Measurements from ENCODE around the gene FOXL2NB. TPM values are rescaled to one million over a fixed set of nuclear protein-coding genes. Genes with fewer than 3 reads are reported as not detected.

FOXL2NB gene
- total RNA-seq, 1 experiment from 2014 or later = 0.31 TPM

DNA sequence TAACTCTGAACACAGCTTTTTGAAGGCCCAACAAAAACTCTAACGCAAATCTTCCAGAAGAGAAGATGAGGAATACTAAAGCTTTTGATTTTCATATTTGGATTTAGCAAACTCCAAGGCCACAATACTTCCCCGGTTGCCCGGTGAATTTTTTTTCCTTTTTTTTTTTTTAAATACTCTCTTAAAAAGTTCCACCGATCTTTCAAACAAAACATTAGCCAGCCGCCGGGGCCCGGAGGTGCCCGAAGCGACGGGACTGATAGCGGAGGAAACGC, 2.4 kb upstream of the FOXL2NB start:
- H3K27me3 Mint-ChIP-seq (ENCODE audit: low read depth) = peaks cover 98% of the 10 kb centered on the region
- WGBS (ENCODE audit: extremely low coverage, insufficient read length, low lambda C conversion rate) = no CpG with 5 or more reads among the region's 12 CpGs
- Histone ChIP-seq H2BK12ac (ENCODE audit: insufficient read length, low read depth, low read length) (no peak overlapping the region), H3K79me2 (ENCODE audit: insufficient read depth, low read length) (no peaks in the 10 kb centered on the region), H3K23me2 (ENCODE audit: insufficient read length, low read depth, low read length, poor library complexity, severe bottlenecking) (peaks cover 20% of the 10 kb centered on the region), H2BK120ac (ENCODE audit: low read depth, low read length, poor library complexity, severe bottlenecking) (no peak overlapping the region), H3K18ac (ENCODE audit: insufficient read length, low read depth, low read length) (no peak overlapping the region), H3K56ac (ENCODE audit: insufficient read length, low read depth, low read length) (no peak overlapping the region), H4K20me1 (ENCODE audit: control insufficient read depth, insufficient read depth, insufficient read length) (no peaks in the 10 kb centered on the region), H4K91ac (ENCODE audit: insufficient read length, low read depth, low read length) (no peak overlapping the region), H3K9ac (ENCODE audit: extremely low read depth, insufficient read length, low read length) (no peak overlapping the region), H2BK15ac (ENCODE audit: low read depth, low read length) (no peak overlapping the region), H3K27ac (ENCODE audit: insufficient read length, low read depth, low read length) (no peak overlapping the region), H3K23ac (ENCODE audit: insufficient read length, low read depth, low read length) (no peak overlapping the region), H3T11ph (ENCODE audit: low read length) (no peak overlapping the region), H2AFZ (ENCODE audit: low read length) (no peak overlapping the region), H3K4me2 (ENCODE audit: insufficient read depth, insufficient read length, low read length) (peak overlapping the region; percentile 48), H3K79me1 (ENCODE audit: insufficient read depth, low read depth, low read length, poor library complexity, severe bottlenecking) (no peaks in the 10 kb centered on the region), H3K4me1 (ENCODE audit: insufficient read depth, low read length) (peaks cover 2% of the 10 kb centered on the region; the same call in 1 of the 2 replicates), H3K27me3 (ENCODE audit: insufficient read depth, low read length) (peaks cover 71% of the 10 kb centered on the region), H4K5ac (ENCODE audit: insufficient read length, low read depth, low read length) (no peak overlapping the region), H2AK5ac (ENCODE audit: insufficient read length, low read length) (no peak overlapping the region), H3K4ac (ENCODE audit: low read depth, low read length) (no peak overlapping the region), H2BK5ac (ENCODE audit: insufficient read length, low read length) (no peak overlapping the region), H4K8ac (replicated peaks; ENCODE audit: insufficient read length, low read depth, low read length) (no peak overlapping the region), H3K14ac (ENCODE audit: insufficient read depth, low read length) (no peak overlapping the region), H2BK20ac (ENCODE audit: low read depth, low read length, poor library complexity, severe bottlenecking) (no peak overlapping the region), H3K9me3 (ENCODE audit: control insufficient read depth, low read depth, low read length) (no peaks in the 10 kb centered on the region)
- TF ChIP-seq, protein P1, sequence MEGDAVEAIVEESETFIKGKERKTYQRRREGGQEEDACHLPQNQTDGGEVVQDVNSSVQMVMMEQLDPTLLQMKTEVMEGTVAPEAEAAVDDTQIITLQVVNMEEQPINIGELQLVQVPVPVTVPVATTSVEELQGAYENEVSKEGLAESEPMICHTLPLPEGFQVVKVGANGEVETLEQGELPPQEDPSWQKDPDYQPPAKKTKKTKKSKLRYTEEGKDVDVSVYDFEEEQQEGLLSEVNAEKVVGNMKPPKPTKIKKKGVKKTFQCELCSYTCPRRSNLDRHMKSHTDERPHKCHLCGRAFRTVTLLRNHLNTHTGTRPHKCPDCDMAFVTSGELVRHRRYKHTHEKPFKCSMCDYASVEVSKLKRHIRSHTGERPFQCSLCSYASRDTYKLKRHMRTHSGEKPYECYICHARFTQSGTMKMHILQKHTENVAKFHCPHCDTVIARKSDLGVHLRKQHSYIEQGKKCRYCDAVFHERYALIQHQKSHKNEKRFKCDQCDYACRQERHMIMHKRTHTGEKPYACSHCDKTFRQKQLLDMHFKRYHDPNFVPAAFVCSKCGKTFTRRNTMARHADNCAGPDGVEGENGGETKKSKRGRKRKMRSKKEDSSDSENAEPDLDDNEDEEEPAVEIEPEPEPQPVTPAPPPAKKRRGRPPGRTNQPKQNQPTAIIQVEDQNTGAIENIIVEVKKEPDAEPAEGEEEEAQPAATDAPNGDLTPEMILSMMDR (conservative IDR thresholded peaks at IDR 0.05) = no peak
- no peak overlapping the region for H3K27ac Mint-ChIP-seq
- H3K36me3 Mint-ChIP-seq (ENCODE audit: insufficient read depth in 1 of 3, low read depth in 3 of 3) = no peaks in the 10 kb centered on the region; a peak in 2 of 7 replicates
- H3K9me3 Mint-ChIP-seq = peaks cover 0 to 7% of the 10 kb centered on the region in 2 experiments; a peak in 3 of 5 replicates
- peak overlapping the region; percentile 51 to 79; a peak in 4 of 5 replicates for H3K4me3 Mint-ChIP-seq
- peaks cover 36 to 48% of the 10 kb centered on the region in 2 experiments for H3K4me1 Mint-ChIP-seq
- no peak for DNase-seq
